ENCODE data around the gene LITAFD. TPM values are rescaled to one million over a fixed set of nuclear protein-coding genes. Genes with fewer than 3 reads are reported as not detected.

Gene LITAFD
- total RNA-seq, 1 experiment from 2014 or later: not detected

- no peaks in the 10 kb centered on the region for H3K27me3 ChIP-seq (ENCODE audit: insufficient read depth, low read depth)
- peaks cover 28% of the 10 kb centered on the region for H3F3A ChIP-seq (ENCODE audit: insufficient read depth, low read depth)
- BruUV-seq (replicated peaks): no TSS peak
- no peak overlapping the region; the same call in 1 of the 2 replicates for H3K4me3 ChIP-seq
- ChIA-PET CTCF (interaction anchor here (0.6 to 2.2 kb wide), 2 partner anchors 10 to 305 kb away, joined by 3 to 13 read pairs; partner anchors contain the start of gene CARHSP1), POLR2A (ENCODE audit: unreplicated experiment) (interaction anchor here (0.7 kb wide), 1 partner anchor 10 kb away, joined by 15 read pairs; the partner anchor contains the start of gene CARHSP1)
- H3K36me3 ChIP-seq (ENCODE audit: low read depth): no peaks in the 10 kb centered on the region
- H3K79me2 ChIP-seq (ENCODE audit: low read depth): no peaks in the 10 kb centered on the region
- H3K9me2 ChIP-seq (ENCODE audit: insufficient read depth): no peaks in the 10 kb centered on the region
- H3K4me1 ChIP-seq (replicated peaks; ENCODE audit: insufficient read depth): peaks cover 23% of the 10 kb centered on the region
- no peaks in the 10 kb centered on the region for H3K9me3 ChIP-seq (ENCODE audit: insufficient read depth, low read depth)
- TF ChIP-seq, protein P1, sequence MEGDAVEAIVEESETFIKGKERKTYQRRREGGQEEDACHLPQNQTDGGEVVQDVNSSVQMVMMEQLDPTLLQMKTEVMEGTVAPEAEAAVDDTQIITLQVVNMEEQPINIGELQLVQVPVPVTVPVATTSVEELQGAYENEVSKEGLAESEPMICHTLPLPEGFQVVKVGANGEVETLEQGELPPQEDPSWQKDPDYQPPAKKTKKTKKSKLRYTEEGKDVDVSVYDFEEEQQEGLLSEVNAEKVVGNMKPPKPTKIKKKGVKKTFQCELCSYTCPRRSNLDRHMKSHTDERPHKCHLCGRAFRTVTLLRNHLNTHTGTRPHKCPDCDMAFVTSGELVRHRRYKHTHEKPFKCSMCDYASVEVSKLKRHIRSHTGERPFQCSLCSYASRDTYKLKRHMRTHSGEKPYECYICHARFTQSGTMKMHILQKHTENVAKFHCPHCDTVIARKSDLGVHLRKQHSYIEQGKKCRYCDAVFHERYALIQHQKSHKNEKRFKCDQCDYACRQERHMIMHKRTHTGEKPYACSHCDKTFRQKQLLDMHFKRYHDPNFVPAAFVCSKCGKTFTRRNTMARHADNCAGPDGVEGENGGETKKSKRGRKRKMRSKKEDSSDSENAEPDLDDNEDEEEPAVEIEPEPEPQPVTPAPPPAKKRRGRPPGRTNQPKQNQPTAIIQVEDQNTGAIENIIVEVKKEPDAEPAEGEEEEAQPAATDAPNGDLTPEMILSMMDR (conservative IDR thresholded peaks at IDR 0.05): no peak
- no peak for TF ChIP-seq EZH2 (IDR thresholded peaks at IDR 0.05; ENCODE audit: low read depth)
- H3K4me2 ChIP-seq: peak overlapping the region; percentile 72
- DNase-seq: peak; percentile 70 to 81
- peak overlapping the region; percentile 76 for H3K27ac ChIP-seq
- H2AFZ ChIP-seq: no peak overlapping the region
- H4K20me1 ChIP-seq (ENCODE audit: insufficient read depth): no peaks in the 10 kb centered on the region
- intact Hi-C loops (cut with micrococcal nuclease; ENCODE audit: unreplicated experiment): loop anchor here (2.0 to 10.0 kb wide), 2 partner anchors 82 to 216 kb away; partner anchors contain the start of genes HAPSTR1, PMM2 and TMEM186
Observed at GRCh38 chr16:8878523-8878911, 3.6 kb upstream of the LITAFD start.

GRCh38 chr16:8880839-8881510 is 1.2 kb upstream of the LITAFD start:
- H3K79me2 ChIP-seq (ENCODE audit: low read depth): no peaks in the 10 kb centered on the region
- H3K4me3 ChIP-seq: no peak overlapping the region
- no peaks in the 10 kb centered on the region for H3K9me3 ChIP-seq (ENCODE audit: insufficient read depth, low read depth)
- no peak overlapping the region for H3K27ac ChIP-seq
- H3K36me3 ChIP-seq (ENCODE audit: low read depth): no peaks in the 10 kb centered on the region
- ChIA-PET POLR2A (ENCODE audit: unreplicated experiment) (no interaction called here), CTCF (interaction anchor here (0.6 to 1.1 kb wide), 6 partner anchors 12 to 1441 kb away, joined by 3 to 8 read pairs (median 4); partner anchors contain the start of gene CARHSP1)
- no TSS peak for BruUV-seq (replicated peaks)
- H3K9me2 ChIP-seq (ENCODE audit: insufficient read depth): no peaks in the 10 kb centered on the region
- TF ChIP-seq, protein P1 (conservative IDR thresholded peaks at IDR 0.05): no peak
- TF ChIP-seq EZH2 (IDR thresholded peaks at IDR 0.05; ENCODE audit: low read depth): no peak
- peaks cover 40% of the 10 kb centered on the region for H3F3A ChIP-seq (ENCODE audit: insufficient read depth, low read depth)
- DNase-seq: no peak
- peaks cover 36% of the 10 kb centered on the region for H3K4me1 ChIP-seq (replicated peaks; ENCODE audit: insufficient read depth)
- intact Hi-C loops (cut with micrococcal nuclease; ENCODE audit: unreplicated experiment): loop anchor here (2.0 to 5.0 kb wide), 2 partner anchors 204 to 220 kb away; no protein-coding TSS in a partner anchor
- no peak overlapping the region for H2AFZ ChIP-seq
- no peak overlapping the region for H3K4me2 ChIP-seq
- no peaks in the 10 kb centered on the region for H4K20me1 ChIP-seq (ENCODE audit: insufficient read depth)
- H3K27me3 ChIP-seq (ENCODE audit: insufficient read depth, low read depth): no peaks in the 10 kb centered on the region

- intact Hi-C loops (cut with micrococcal nuclease; ENCODE audit: unreplicated experiment): loop anchor here (5.0 kb wide), 1 partner anchor 206 kb away; no protein-coding TSS in a partner anchor
- Histone ChIP-seq H3K4me1 (replicated peaks; ENCODE audit: insufficient read depth) (peaks cover 39% of the 10 kb centered on the region), H2AFZ (no peak overlapping the region), H3K4me2 (no peak overlapping the region), H4K20me1 (ENCODE audit: insufficient read depth) (peaks cover 4% of the 10 kb centered on the region; the same call in 1 of the 2 replicates), H3K79me2 (ENCODE audit: low read depth) (no peaks in the 10 kb centered on the region), H3F3A (ENCODE audit: insufficient read depth, low read depth) (peaks cover 47% of the 10 kb centered on the region), H3K9me3 (ENCODE audit: insufficient read depth, low read depth) (no peaks in the 10 kb centered on the region), H3K27ac (no peak overlapping the region), H3K4me3 (no peak overlapping the region), H3K36me3 (ENCODE audit: low read depth) (no peaks in the 10 kb centered on the region), H3K27me3 (ENCODE audit: insufficient read depth, low read depth) (no peaks in the 10 kb centered on the region), H3K9me2 (ENCODE audit: insufficient read depth) (no peaks in the 10 kb centered on the region)
- ChIA-PET POLR2A (ENCODE audit: unreplicated experiment) (no interaction called here), CTCF (interaction anchor here (2.6 kb wide), 1 partner anchor 126 kb away, joined by 7 read pairs; no protein-coding TSS in a partner anchor)
- DNase-seq: no peak
- TF ChIP-seq, protein P1 (conservative IDR thresholded peaks at IDR 0.05): no peak
- TF ChIP-seq EZH2 (IDR thresholded peaks at IDR 0.05; ENCODE audit: low read depth): no peak
- no TSS peak for BruUV-seq (replicated peaks)
Observed at GRCh38 chr16:8882725-8883377, 700 bp downstream of the LITAFD start.
